Natural killer cell (primary cell): ENCODE measurements around the gene KRT40. TPM values are rescaled to one million over a fixed set of nuclear protein-coding genes. Genes with fewer than 3 reads are reported as not detected.

ENCODE experiments used
- ATAC-seq, 3 donors: fragments of 150-1000 bp in 2 of 3; fragments of 200-7000 bp in 1 of 3; cut with Tn5 transposase; 1 replicate in 1 of 3; 2 replicates in 2 of 3; pipeline ENCODE4 v1.10.0; 2021; ENCODE audit warnings: mild to moderate bottlenecking in 2 of 3, moderate library complexity in 2 of 3
- DNase-seq, 2 donors: peaks; one replicate each; pipeline versions ENCODE4 v3.0.0 to v3.0.0-alpha.2; 2013 to 2021; ENCODE audit warnings: mixed read lengths in 1 of 2
- H3K27ac ChIP-seq: one replicate; pipeline ENCODE4 v1.5.1; 2013; ENCODE audit warnings: mild to moderate bottlenecking, low read length
- H3K27me3 ChIP-seq: one replicate; pipeline ENCODE4 v1.6.1; 2013; ENCODE audit warnings: low read length; ENCODE audit not compliant: control insufficient read depth, insufficient read depth
- H3K36me3 ChIP-seq: one replicate; pipeline ENCODE4 v1.6.1; 2013; ENCODE audit warnings: low read length; ENCODE audit not compliant: control insufficient read depth, insufficient read depth
- H3K4me1 ChIP-seq: one replicate; pipeline ENCODE4 v1.6.1; 2013; ENCODE audit warnings: low read length; ENCODE audit not compliant: control insufficient read depth, insufficient read depth
- H3K4me3 ChIP-seq: one replicate; pipeline ENCODE4 v1.5.1; 2013; ENCODE audit warnings: low read length
- H3K9me3 ChIP-seq: one replicate; pipeline ENCODE4 v1.6.1; 2013; ENCODE audit warnings: low read length; ENCODE audit not compliant: control insufficient read depth, insufficient read depth
- H3K27ac Mint-ChIP-seq, 2 donors: one replicate each; pipeline ENCODE4 v1.8.0; 2022; ENCODE audit warnings: mild to moderate bottlenecking in 2 of 2, mixed read lengths in 2 of 2, moderate library complexity in 1 of 2
- H3K27me3 Mint-ChIP-seq, 2 donors: one replicate each; pipeline ENCODE4 v1.8.0; 2022; ENCODE audit warnings: low read depth in 2 of 2, mixed read lengths in 2 of 2
- H3K36me3 Mint-ChIP-seq: one replicate; pipeline ENCODE4 v1.8.0; 2022; ENCODE audit warnings: mixed read lengths
- H3K4me1 Mint-ChIP-seq, 2 donors: one replicate each; pipeline ENCODE4 v1.8.0; 2022; ENCODE audit warnings: mixed read lengths in 2 of 2
- H3K4me3 Mint-ChIP-seq: one replicate; pipeline ENCODE4 v1.8.0; 2022; ENCODE audit warnings: mild to moderate bottlenecking, moderate library complexity, mixed read lengths
- H3K9me3 Mint-ChIP-seq, 2 donors: one replicate each; pipeline ENCODE4 v1.8.0; 2022; ENCODE audit warnings: mixed read lengths in 2 of 2
- WGBS: methylation state at CpG from one replicate; pipeline ENCODE4 v1.1.7; 2013; ENCODE audit warnings: missing lambda C conversion rate; ENCODE audit not compliant: insufficient coverage; 5-methylcytosine and 5-hydroxymethylcytosine counted together
- intact Hi-C: fragments of 100-400 bp; cut with micrococcal nuclease; formaldehyde crosslinking; loops from one replicate; pipeline ENCODE4 v1.14.2; 2022
- total RNA-seq, 4 donors: library from RNA; stranded (reverse); fragments of 120-200 nt in 1 of 4; gene quantifications; one replicate each; pipeline versions ENCODE4 v1.2.3 to v1.2.4, GENCODE V29; 2013 to 2022
- TF ChIP-seq, protein P1 (sequence below): fragments of 200-600 bp; IDR thresholded peaks from one replicate; pipeline ENCODE4 v1.8.0; 2022; ENCODE audit warnings: antibody characterized with exemption

KRT40 gene
- total RNA-seq, 3 donors from 2014 or later (not counting 1 experiment from before 2014, with no cell fraction given): not detected

DNA sequence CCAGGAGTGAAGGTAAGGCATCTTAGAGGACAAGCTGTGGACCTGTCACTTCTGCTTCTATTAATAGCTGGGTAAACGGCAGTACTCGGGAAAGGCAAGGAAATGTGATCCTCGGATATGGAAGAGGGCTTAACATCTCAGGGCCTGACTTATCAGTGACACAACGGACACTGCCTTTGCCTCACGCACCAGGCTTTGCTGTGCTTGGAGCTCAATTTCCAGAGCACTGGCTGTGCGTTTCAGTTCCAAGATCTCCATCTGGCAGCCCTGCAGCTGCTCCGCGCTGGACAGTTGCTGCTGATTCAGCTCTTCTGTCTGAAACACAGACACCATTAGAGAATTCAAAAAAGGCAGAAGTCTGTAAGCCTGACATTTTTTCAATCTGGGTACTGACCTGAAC, 3.5 kb downstream of the KRT40 start:
- Mint-ChIP-seq H3K9me3 (no peaks in the 10 kb centered on the region), H3K4me1 (no peaks in the 10 kb centered on the region), H3K36me3 (no peaks in the 10 kb centered on the region), H3K27me3 (peaks cover 5 to 20% of the 10 kb centered on the region in 2 donors), H3K27ac (no peak overlapping the region), H3K4me3 (no peak overlapping the region)
- TF ChIP-seq, protein P1, sequence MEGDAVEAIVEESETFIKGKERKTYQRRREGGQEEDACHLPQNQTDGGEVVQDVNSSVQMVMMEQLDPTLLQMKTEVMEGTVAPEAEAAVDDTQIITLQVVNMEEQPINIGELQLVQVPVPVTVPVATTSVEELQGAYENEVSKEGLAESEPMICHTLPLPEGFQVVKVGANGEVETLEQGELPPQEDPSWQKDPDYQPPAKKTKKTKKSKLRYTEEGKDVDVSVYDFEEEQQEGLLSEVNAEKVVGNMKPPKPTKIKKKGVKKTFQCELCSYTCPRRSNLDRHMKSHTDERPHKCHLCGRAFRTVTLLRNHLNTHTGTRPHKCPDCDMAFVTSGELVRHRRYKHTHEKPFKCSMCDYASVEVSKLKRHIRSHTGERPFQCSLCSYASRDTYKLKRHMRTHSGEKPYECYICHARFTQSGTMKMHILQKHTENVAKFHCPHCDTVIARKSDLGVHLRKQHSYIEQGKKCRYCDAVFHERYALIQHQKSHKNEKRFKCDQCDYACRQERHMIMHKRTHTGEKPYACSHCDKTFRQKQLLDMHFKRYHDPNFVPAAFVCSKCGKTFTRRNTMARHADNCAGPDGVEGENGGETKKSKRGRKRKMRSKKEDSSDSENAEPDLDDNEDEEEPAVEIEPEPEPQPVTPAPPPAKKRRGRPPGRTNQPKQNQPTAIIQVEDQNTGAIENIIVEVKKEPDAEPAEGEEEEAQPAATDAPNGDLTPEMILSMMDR: no peak
- no peak overlapping the region for H3K4me3 ChIP-seq
- H3K4me1 ChIP-seq: no peaks in the 10 kb centered on the region
- no peaks in the 10 kb centered on the region for H3K36me3 ChIP-seq
- WGBS: 81% methylated on average over 8 of the region's 8 CpGs
- H3K27ac ChIP-seq: no peak overlapping the region
- H3K9me3 ChIP-seq: no peaks in the 10 kb centered on the region
- H3K27me3 ChIP-seq: no peaks in the 10 kb centered on the region
- ATAC-seq: no peak
- intact Hi-C loops: no loop called here
- DNase-seq: no peak

DNA sequence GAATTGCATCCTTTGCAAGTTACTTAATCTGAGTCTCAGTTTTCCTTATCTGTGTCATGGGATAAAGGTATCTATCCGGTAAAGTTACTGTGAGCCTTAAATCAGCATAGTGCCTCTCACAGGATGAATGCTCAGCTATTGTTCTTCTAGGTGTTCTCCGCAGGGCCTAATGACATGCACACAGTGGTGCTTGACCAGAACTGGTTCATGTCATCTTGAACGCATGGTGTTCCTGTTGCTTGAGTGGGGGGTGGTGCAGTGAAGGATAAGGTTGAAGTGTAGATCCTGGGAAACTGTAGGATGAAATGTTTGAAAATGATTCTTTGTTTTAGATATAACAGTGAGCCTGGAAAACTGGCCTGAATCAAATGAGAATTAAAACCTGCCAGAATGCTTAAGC, 4.0 kb downstream of the KRT40 start:
- Histone ChIP-seq H3K36me3 (no peaks in the 10 kb centered on the region), H3K27ac (no peak overlapping the region), H3K27me3 (no peaks in the 10 kb centered on the region), H3K4me1 (no peaks in the 10 kb centered on the region), H3K9me3 (no peaks in the 10 kb centered on the region), H3K4me3 (no peak overlapping the region)
- H3K9me3 Mint-ChIP-seq: no peaks in the 10 kb centered on the region
- DNase-seq (no peak), ATAC-seq (no peak)
- H3K36me3 Mint-ChIP-seq: no peaks in the 10 kb centered on the region
- intact Hi-C loops: no loop called here
- H3K4me1 Mint-ChIP-seq: no peaks in the 10 kb centered on the region
- WGBS: 94% methylated on average over 3 of the region's 3 CpGs
- TF ChIP-seq, protein P1: no peak
- no peak overlapping the region for H3K4me3 Mint-ChIP-seq
- H3K27me3 Mint-ChIP-seq: peaks cover 9 to 21% of the 10 kb centered on the region in 2 donors
- H3K27ac Mint-ChIP-seq: no peak overlapping the region

DNA sequence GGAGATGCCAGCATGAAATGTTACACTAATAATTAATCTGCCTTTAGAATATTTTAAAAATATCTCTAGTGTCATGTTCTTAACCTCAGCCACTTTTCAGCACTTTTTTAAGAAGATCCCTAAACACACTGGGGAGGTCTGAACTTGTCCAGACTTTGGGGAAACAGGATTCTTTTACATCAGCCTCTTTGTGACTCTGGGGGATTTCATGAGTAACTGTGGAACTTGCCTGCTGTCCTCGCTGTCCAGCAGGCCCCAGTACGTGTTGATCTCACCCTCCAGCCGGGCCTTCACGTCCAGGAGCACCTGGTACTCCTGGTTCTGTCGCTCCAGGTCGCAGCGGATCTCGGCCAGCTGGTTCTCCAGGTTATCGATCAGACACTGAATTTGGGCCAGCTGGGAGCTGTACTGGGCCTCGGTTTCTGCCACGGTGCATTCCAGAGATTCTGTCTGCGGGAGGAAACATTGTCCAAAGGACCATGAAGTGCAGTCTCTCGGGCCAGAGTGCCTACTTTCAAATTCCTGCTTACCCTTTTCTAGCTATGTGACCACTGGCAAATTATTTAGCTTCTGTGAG, 5.5 kb downstream of the KRT40 start:
- H3K36me3 Mint-ChIP-seq: no peaks in the 10 kb centered on the region
- TF ChIP-seq, protein P1: no peak
- peaks cover 11 to 26% of the 10 kb centered on the region in 2 donors for H3K27me3 Mint-ChIP-seq
- no peaks in the 10 kb centered on the region for H3K27me3 ChIP-seq
- ATAC-seq: no peak
- H3K4me1 ChIP-seq: no peaks in the 10 kb centered on the region
- no peak overlapping the region for H3K4me3 Mint-ChIP-seq
- WGBS: 91% methylated on average over 13 of the region's 13 CpGs
- H3K27ac Mint-ChIP-seq: no peak overlapping the region
- intact Hi-C loops: no loop called here
- no peaks in the 10 kb centered on the region for H3K4me1 Mint-ChIP-seq
- no peaks in the 10 kb centered on the region for H3K9me3 Mint-ChIP-seq
- H3K9me3 ChIP-seq: no peaks in the 10 kb centered on the region
- H3K27ac ChIP-seq: no peak overlapping the region
- no peak for DNase-seq
- H3K4me3 ChIP-seq: no peak overlapping the region
- H3K36me3 ChIP-seq: no peaks in the 10 kb centered on the region

DNA sequence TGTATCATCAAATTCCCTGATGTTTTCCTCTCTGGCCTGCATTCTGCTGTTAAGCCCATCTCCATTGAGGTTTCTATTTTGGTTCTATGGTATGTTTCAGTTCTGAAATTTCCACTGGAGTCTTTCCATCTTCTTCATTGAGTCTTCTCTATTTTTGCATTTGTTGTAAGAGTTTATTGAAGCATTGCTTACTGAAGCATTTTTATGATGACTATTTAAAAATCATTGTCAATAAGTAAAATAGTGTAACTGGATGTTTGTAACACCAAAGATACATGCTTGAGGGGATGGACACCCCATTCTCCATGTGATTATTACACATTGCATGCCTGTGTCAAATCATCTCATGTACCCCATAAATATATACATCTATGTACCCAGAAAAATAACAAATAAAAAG, 8.6 kb downstream of the KRT40 start:
- no peaks in the 10 kb centered on the region for H3K4me1 ChIP-seq
- peaks cover 17 to 31% of the 10 kb centered on the region in 2 donors for H3K27me3 Mint-ChIP-seq
- intact Hi-C loops: no loop called here
- H3K27ac Mint-ChIP-seq: no peak overlapping the region
- H3K9me3 ChIP-seq: no peaks in the 10 kb centered on the region
- H3K27me3 ChIP-seq: no peaks in the 10 kb centered on the region
- no peak overlapping the region for H3K4me3 Mint-ChIP-seq
- no peaks in the 10 kb centered on the region for H3K9me3 Mint-ChIP-seq
- TF ChIP-seq, protein P1: no peak
- DNase-seq (no peak), ATAC-seq (no peak)
- no peaks in the 10 kb centered on the region for H3K36me3 ChIP-seq
- no peaks in the 10 kb centered on the region for H3K4me1 Mint-ChIP-seq
- H3K36me3 Mint-ChIP-seq: no peaks in the 10 kb centered on the region
- no peak overlapping the region for H3K27ac ChIP-seq
- H3K4me3 ChIP-seq: no peak overlapping the region
